Glomerular endothelial cell (primary cell): ENCODE results near the gene LOX. TPM values are rescaled to one million over a fixed set of nuclear protein-coding genes. Genes with fewer than 3 reads are reported as not detected.

Source experiments
- DNase-seq: peaks from one replicate; pipeline ENCODE4 v3.0.0-alpha.2; 2011; ENCODE audit warnings: low read depth, low spot score; ENCODE audit errors: extremely low read depth
- total RNA-seq: library from RNA; depleted of rRNA; stranded (reverse); fragments of >200 nt; gene quantifications from 2 replicates; pipeline ENCODE4 v1.2.3, GENCODE V29; 2015

The LOX gene
- total RNA-seq, 1 donor from 2014 or later = 164 TPM

DNA sequence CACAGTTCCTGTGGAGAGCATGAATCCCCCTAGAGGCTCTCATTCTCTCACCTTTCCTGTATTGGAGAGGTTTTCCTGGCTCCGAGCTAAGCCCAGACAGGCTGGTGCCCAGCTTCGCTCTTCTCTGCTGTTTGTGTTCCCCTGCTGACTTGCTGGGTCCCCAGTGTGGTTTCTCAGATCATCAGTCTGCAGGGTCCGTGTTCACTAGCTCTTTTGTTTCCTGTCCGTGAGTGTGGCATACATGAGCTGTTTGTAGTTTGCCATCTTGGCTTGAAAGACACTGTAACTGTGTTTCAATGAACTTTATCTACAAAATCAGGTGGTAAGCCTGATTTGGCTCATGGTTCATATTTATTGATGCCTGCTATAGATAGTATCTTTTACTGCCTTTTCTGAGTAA is 23.8 kb downstream of the LOX start:
- DNase-seq = no peak

DNA sequence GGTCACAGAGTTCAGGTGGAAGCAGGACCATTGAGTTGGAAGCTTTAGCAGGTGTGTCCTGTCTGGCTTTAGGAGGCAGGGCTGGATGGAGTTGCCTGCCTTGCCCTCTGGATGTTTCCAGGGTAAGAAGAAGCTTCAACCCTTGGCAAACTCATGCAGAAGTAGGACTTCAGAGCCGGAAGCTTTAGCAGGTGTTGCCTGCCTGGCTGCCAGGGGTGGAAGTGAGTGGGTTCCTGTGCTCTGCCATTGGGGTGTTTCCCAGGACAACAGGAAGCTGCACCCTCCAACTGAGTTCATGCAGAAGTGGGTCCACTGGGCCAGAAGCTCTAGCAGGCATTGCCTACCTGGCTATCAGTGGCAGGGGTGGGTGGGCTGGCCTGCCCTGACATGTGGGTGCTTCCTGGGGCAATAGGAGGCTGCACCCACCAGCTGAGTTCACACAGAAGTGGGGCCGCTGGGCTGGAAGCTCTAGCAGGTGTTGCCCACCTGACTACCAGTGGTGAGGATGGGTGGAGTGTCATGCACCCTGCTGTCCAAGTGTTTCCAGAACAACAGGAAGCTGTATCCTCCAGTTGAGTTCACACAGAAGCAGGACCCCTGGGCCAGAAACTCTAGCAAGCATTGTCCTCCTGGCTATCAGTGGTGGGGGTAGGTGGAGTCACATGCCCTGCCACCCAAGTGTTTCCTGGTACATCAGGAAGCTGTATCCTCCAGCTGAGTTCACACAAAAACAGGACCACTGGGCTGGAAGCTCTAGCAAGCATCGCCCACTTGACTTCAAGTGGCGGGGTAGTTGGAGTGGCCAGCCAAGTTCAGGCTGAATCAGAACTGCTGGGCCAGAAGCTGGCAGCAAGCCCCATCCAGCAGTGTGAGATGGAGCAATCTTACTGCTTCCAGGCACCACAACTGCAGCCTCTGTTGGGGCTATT is 24.6 kb downstream of the LOX start:
- no peak for DNase-seq

DNA sequence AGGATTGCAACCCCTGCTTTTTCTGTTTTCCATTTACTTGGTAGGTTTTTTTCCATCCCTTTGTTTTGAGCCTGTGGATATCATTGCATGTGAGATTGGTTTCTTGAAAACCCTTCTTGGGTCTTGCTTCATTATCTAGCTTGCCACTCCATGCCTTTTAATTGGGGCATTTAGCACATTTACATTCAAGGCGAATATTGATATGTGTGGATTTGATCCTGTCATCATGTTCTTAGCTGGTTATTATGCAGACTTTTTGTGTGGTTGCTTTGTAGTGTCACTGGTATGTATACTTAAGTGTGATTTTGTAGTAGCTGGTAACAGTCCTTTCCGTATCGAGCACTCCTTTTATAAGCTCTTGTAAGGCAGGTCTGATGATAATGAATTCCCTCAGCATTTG is 26.5 kb downstream of the LOX start:
- DNase-seq = no peak

DNA sequence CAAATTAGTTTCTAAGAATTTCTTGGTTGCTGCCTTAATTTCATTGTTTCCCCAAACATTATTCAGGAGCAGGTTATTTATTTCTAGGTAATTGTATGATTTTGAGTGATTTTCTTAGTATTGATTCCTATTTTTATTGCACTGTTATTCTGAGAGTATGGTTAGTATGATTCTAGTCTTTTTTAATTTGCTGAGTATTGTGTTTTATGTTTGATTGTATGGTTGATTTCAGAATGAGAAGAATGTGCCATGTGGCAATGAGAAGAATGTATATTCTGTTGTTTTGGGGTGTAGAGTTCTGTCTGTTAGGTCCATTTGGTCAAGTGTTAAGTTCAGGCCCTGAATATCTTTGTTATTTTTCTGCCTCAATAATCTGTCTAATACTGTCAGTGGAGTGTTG is 27.1 kb downstream of the LOX start:
- DNase-seq = no peak

DNA sequence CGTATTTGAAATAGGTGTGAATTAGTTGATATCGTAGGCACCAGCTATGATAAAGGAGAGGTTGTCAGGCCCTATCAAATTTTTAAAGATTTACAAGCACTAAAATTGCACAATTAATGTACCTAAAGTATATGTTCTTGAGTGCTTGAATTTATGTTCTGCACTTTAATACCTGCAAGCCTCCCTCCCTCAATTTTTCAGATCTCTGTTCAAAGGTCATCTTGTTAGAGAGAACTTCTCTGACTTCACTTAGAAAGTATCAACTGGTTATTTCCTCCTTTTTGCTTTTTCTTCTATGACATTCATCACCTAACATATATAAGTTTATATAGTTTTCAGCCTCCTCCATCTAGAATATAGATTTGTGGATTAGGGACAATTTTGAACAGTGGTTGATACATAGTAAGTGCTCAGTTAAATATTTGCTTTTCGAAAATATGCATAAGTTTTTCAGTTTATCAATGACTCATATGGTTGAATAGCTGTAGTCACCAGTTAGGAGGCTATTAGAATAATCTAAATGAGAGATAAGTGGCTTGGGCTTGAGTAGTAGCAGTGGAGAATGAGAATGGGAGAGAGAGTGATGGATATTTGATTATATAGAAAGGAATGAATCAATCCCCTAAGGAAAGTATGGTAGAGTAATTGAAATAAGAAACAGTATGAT is 37.3 kb downstream of the LOX start:
- DNase-seq = no peak

DNA sequence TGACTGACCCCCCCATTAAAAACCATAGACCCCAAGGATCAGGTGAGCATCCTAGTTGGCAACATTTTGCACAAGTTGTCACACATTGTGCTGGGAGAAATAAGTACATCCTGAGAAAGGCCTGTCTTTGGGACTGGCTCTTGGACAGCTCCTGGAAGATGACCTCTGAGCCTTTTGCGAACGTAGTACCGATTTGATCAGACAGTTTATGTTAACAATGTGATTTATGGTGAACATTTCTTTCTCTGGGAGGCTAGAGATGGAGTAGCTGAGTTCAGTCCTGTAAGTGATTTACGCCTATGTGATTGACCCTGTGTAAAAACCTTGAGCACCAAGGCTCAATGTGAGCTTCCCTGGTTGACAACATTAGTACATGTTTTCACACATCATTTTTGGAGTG is 41.7 kb downstream of the LOX start:
- DNase-seq = no peak

DNA sequence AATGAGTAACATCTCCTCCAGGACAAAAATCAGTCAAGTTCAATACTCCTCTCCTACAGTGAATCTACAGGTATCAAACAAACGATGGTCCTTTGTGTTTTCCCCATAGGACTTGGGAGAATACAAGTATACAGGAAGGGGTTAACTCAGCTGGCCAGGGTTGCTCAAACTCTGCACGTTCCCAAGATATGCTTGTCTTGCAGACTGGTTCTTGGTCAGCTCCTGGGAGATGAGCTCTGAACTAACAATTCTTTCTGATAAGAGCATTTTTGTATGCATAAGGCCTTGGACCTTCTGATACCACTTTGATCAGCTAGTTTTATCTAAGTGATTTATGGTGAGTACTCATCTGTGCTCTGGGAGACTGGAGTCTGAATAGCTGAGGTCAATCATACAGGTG is 42.1 kb downstream of the LOX start:
- DNase-seq = no peak

DNA sequence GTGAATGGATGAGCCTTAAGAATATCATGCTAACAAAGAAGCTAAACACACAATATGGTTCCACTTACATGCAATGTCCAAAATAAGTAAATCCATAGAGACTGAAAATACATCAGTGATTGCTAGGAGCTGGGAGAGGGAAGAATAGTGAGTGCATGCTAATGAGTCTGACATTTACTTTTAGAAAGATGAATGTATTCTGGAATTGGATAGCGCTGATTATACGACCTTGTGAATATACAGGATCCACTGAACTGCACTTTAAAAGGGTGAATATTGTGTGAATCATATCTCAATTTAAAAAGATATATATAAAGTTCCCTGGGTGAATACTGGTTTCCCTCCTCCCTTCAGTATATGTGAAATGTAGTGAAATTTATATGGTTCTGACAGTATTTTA is 46.2 kb downstream of the LOX start:
- DNase-seq = no peak

DNA sequence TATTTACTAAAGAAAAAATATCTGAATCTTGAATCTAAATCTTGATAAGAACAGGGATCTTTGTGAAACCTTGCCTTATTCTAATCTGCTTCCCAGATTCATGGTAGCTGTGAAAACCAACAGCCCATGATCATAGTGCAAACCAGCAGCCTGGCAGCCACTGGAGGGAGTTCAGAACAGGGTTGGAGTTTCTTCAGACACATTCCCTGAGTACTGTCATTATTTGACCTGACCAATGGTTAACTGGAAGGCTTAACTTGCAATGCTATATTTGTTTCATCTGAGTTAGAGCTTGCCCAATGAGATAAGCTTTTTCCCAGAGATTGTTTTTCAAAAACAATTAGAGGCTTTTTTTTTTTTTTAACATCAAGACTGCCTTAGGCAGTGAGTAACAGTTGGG is 47.8 kb downstream of the LOX start:
- no peak for DNase-seq

DNA sequence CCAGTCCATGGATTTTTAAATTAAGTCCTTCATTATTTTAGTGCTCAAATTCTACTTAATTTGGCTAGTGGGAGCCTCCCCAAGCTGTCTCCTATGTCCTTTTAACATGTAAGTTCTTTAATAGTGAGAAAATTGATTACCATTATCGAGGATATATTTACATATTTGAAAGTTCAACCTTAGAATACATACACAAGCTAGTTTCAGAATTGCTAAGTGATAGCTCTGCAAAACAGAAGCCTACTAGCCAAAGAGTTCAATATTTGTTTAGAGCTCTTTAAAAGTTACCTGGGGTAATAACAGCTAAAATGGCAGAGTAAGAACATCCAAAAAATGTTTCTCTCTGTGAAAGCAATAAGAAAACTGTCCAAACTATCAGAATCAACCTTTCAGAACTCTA is 48.2 kb downstream of the LOX start:
- no peak for DNase-seq

DNA sequence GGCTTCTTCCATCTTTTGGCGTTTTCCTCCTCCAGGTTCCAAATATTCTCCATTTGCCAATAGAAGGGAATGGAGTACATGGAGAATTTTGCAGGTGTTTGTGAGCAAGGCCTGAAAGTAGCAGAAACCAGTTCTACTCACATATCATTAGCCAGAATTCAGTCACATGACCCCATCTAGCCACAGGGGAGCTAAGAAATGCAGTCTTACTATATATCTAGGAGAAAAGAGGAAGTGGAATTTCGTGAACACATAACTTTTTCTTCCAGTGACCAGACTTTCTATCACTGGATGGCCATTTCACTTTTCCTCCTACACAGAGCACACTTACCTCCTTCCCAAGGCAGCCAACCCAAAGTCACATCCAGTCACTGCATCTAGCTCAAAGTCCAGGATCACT is 55.1 kb downstream of the LOX start:
- DNase-seq = no peak

DNA sequence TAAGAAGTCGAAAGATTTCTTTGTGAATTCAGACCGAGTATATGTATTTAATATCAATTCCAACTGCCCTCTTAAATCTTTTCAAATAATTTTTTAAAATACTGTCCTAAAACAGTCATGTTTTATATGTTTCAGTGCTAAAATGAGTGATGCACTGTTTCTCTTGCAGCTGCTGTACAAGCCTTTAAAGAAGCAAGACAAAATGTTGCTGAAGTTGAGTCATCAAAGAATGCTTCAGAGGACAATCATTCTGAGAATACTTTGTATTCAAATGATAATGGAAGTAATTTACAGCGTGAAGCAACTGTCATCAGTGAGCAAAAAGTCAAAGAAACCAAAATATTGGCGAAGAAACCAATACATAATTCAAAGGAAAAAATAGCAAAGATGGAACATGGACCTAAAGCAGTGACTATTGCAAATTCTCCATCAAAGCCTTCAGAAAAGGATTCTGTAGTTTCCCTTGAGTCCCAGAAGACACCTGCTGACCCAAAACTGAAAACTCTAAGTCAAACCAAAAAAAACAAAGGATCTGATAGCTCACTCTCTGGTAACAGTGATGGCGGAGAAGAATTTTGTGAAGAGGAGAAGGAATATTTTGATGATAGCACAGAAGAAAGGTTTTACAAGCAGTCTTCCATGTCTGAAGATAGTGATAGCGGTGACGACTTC is 58.0 kb downstream of the LOX start:
- DNase-seq = no peak

DNA sequence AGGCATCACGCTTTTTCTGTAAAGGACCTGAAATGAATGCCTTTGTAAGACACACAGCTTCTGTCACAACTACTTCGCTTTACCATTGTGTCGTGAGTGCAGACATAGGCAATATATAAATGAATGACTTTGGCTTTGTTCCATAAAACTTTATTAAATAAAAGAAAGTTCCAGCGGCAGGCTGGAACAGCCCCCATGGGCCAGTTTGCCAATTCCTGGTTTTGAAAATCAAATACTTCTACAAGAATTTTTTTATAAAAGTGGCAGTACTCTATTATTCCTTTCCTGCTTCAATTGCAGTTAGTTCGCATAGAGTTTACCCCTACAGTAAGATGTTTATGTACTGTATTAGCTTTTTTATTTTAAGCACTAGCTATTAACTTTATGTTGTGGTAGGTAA is 62.6 kb downstream of the LOX start:
- DNase-seq = no peak

DNA sequence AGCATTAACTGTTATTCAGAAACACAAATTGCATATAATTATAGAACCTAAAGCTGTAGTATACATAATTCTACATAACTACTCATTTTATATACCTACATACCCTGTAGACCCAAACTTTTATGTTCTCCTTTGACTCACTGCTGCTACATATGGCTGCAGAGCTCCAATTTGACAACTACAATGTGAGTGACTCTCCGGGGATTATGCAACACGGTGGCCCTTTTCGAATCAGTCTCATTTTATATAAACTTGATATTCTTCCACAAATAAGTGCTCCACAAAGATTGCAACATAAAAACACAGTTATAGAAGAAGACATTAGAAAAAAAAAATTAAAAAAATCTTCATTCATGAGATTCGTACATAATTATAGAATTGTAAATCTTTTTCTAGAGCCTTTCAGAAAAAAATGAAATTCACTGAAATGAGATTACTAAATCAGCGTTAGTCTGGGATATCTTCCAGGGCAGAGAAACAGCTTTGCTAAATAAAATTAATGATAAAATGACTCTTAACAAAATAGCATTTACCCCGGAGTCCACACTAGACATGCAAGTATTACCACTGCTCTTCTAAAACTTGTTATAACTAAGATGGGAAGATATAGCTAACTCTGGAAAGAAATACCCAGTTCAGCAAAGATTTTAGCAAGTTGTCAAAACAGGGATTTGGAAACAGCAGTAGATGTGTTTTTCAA is 63.7 kb downstream of the LOX start:
- no peak for DNase-seq

Other genes with a start within 250 kb of the LOX start
- gene FTMT, start 226.4 kb downstream of the LOX start, total RNA-seq = not detected in 2 replicates
- gene SRFBP1, start 116.3 kb downstream of the LOX start, total RNA-seq = 11.4 and 16.3 TPM in 2 replicates
- gene ZNF474, start 51.3 kb upstream of the LOX start, total RNA-seq = 0.23 TPM in 1 of 2 replicates, not detected in the other
- 18.4 and 44.8 TPM in 2 replicates for gene SNCAIP, start 234.0 kb upstream of the LOX start, total RNA-seq